NOMO-1 (cell line): ENCODE measurements around the gene IGFL1.
"Not testable (repeated sequence)": the region's sequence is repeated elsewhere in the genome, so short reads cannot be mapped to it uniquely, and the experiment has no call there.

Experiments
- DNase-seq, 2 experiments: peaks; one replicate each; lab custom pipeline; 2025; ENCODE audit not compliant: unreplicated experiment in 2 of 2; lab: John Stamatoyannopoulos, UW

Gene IGFL1

GRCh38 chr19:46221981-46222610, 7.4 kb upstream of the IGFL1 start:
- DNase-seq, result no peak

GRCh38 chr19:46223787-46224186, 5.8 kb upstream of the IGFL1 start:
- DNase-seq, result not testable (repeated sequence)

- DNase-seq, result no peak
Observed at GRCh38 chr19:46224773-46225172, 4.8 kb upstream of the IGFL1 start.

GRCh38 chr19:46225558-46226004, 4.0 kb upstream of the IGFL1 start:
- DNase-seq, result peak in 1 of 2 experiments; percentile 9

- DNase-seq, result no peak
Observed at GRCh38 chr19:46226438-46226973, 3.0 kb upstream of the IGFL1 start.

- no peak for DNase-seq
Observed at GRCh38 chr19:46232029-46232428, 2.5 kb downstream of the IGFL1 start.

GRCh38 chr19:46232468-46232867, 2.9 kb downstream of the IGFL1 start:
- no peak for DNase-seq

GRCh38 chr19:46232938-46233621, 3.5 kb downstream of the IGFL1 start:
- DNase-seq, result no peak

GRCh38 chr19:46233871-46234270, 4.3 kb downstream of the IGFL1 start:
- DNase-seq, result not testable (repeated sequence)

- not testable (repeated sequence) for DNase-seq
Observed at GRCh38 chr19:46238141-46238540, 8.6 kb downstream of the IGFL1 start.

- no peak for DNase-seq
Observed at GRCh38 chr19:46239193-46240024, 9.9 kb downstream of the IGFL1 start.

GRCh38 chr19:46240693-46241092, 11.2 kb downstream of the IGFL1 start:
- DNase-seq, result no peak

GRCh38 chr19:46241626-46242025, 12.1 kb downstream of the IGFL1 start:
- DNase-seq, result no peak

- DNase-seq, result not testable (repeated sequence)
Observed at GRCh38 chr19:46243081-46243654, 13.6 kb downstream of the IGFL1 start.

GRCh38 chr19:46250076-46250735, 20.7 kb downstream of the IGFL1 start:
- no peak for DNase-seq

- no peak for DNase-seq
Observed at GRCh38 chr19:46251416-46251815, 21.9 kb downstream of the IGFL1 start.

GRCh38 chr19:46254776-46255175, 25.2 kb downstream of the IGFL1 start:
- DNase-seq, result no peak

- peak; percentile 58 to 67 for DNase-seq
Observed at GRCh38 chr19:46256855-46257254, 27.3 kb downstream of the IGFL1 start.

GRCh38 chr19:46261501-46261900, 32.0 kb downstream of the IGFL1 start:
- DNase-seq, result not testable (repeated sequence)

- peak; percentile 92 to 95 for DNase-seq
Observed at GRCh38 chr19:46262684-46263296, 33.2 kb downstream of the IGFL1 start.
